Measurements from ENCODE around the gene MFSD6.

MFSD6 gene

DNA sequence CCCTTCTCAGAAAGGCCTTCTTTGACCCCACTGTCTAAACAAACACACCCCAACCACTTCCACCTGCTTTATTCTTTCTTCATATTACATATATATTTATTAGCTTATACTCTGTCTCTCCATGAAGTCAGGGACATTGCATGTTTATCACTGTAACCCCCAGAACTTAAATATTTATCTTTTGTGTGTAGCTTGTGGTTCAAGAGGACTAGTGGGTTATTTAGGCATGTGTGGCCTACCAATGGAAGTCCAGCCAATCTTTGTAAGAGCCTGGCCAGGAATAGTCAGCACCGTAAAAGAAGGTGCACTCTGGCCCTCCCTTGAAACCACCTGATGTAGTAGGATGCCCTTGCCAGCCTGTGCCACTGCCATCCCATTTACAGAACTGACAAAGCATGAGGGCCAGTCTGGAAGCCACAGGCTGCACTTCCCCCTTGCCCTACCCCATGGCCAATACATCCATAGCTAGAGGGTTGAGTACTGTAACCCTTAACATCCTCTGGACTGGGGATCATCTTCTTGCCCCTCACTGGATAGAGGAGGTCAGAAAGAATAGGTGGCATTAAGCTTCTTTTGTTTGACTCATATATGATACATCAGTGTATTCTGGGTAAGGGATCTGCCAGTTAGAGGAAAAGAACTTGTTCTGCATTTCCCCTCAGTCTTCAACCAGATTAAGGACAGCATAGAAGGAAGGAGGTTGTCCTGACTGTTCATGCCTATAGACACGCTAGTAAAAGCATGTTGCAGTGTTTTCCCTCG lies 121.5 kb downstream of the MFSD6 start (continued):
- TF ChIP-seq, protein P1, sequence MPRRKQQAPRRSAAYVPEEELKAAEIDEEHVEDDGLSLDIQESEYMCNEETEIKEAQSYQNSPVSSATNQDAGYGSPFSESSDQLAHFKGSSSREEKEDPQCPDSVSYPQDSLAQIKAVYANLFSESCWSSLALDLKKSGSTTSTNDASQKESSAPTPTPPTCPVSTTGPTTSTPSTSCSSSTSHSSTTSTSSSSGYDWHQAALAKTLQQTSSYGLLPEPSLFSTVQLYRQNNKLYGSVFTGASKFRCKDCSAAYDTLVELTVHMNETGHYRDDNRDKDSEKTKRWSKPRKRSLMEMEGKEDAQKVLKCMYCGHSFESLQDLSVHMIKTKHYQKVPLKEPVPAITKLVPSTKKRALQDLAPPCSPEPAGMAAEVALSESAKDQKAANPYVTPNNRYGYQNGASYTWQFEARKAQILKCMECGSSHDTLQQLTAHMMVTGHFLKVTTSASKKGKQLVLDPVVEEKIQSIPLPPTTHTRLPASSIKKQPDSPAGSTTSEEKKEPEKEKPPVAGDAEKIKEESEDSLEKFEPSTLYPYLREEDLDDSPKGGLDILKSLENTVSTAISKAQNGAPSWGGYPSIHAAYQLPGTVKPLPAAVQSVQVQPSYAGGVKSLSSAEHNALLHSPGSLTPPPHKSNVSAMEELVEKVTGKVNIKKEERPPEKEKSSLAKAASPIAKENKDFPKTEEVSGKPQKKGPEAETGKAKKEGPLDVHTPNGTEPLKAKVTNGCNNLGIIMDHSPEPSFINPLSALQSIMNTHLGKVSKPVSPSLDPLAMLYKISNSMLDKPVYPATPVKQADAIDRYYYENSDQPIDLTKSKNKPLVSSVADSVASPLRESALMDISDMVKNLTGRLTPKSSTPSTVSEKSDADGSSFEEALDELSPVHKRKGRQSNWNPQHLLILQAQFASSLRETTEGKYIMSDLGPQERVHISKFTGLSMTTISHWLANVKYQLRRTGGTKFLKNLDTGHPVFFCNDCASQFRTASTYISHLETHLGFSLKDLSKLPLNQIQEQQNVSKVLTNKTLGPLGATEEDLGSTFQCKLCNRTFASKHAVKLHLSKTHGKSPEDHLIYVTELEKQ (tag by site-specific recombination; IDR thresholded peaks at IDR 0.05; ENCODE audit: borderline replicate concordance), result no peak
- TF ChIP-seq, protein P2, sequence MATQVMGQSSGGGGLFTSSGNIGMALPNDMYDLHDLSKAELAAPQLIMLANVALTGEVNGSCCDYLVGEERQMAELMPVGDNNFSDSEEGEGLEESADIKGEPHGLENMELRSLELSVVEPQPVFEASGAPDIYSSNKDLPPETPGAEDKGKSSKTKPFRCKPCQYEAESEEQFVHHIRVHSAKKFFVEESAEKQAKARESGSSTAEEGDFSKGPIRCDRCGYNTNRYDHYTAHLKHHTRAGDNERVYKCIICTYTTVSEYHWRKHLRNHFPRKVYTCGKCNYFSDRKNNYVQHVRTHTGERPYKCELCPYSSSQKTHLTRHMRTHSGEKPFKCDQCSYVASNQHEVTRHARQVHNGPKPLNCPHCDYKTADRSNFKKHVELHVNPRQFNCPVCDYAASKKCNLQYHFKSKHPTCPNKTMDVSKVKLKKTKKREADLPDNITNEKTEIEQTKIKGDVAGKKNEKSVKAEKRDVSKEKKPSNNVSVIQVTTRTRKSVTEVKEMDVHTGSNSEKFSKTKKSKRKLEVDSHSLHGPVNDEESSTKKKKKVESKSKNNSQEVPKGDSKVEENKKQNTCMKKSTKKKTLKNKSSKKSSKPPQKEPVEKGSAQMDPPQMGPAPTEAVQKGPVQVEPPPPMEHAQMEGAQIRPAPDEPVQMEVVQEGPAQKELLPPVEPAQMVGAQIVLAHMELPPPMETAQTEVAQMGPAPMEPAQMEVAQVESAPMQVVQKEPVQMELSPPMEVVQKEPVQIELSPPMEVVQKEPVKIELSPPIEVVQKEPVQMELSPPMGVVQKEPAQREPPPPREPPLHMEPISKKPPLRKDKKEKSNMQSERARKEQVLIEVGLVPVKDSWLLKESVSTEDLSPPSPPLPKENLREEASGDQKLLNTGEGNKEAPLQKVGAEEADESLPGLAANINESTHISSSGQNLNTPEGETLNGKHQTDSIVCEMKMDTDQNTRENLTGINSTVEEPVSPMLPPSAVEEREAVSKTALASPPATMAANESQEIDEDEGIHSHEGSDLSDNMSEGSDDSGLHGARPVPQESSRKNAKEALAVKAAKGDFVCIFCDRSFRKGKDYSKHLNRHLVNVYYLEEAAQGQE (tag by site-specific recombination; IDR thresholded peaks at IDR 0.05), result no peak
- TF ChIP-seq ZNF670 (tag by site-specific recombination; IDR thresholded peaks at IDR 0.05; ENCODE audit: low read depth), result no peak
- TF ChIP-seq ZNF157 (tag by site-specific recombination; IDR thresholded peaks at IDR 0.05), result no peak
- TF ChIP-seq ZNF610 (tag by site-specific recombination; IDR thresholded peaks at IDR 0.05; ENCODE audit: borderline replicate concordance), result no peak

- H3K36me3 ChIP-seq (ENCODE audit: control insufficient read depth in 2 of 2, insufficient read depth in 1 of 2, low read length in 2 of 2), result no peaks in the 10 kb centered on the region
- no peaks in the 10 kb centered on the region for H3K4me1 ChIP-seq (ENCODE audit: control insufficient read depth, insufficient read depth, low read length)
- CTCF ChIA-PET, result interaction anchor here (0.7 kb wide), 1 partner anchor 96 kb away, joined by 3 read pairs; no protein-coding TSS in a partner anchor
- H3K9me3 ChIP-seq (ENCODE audit: control insufficient read depth, insufficient read depth, low read depth, low read length), result no peaks in the 10 kb centered on the region
- peak overlapping the region; percentile 8; the same call in 1 of the 2 replicates for H3K27ac ChIP-seq (ENCODE audit: extremely low read depth, low read depth, low read length)
- POLR2A ChIA-PET, result no interaction called here
- peak; percentile 61 for TF ChIP-seq FEZF1 (tag by site-specific recombination; IDR thresholded peaks at IDR 0.05)
- peak; percentile 64; the same call in 1 of the 2 replicates for TF ChIP-seq ZNF335 (tag by site-specific recombination; conservative IDR thresholded peaks at IDR 0.05)
- TF ChIP-seq, protein P1 (tag by site-specific recombination; IDR thresholded peaks at IDR 0.05; ENCODE audit: borderline replicate concordance), result no peak
- no peak for TF ChIP-seq ZSCAN16 (tag by site-specific recombination; IDR thresholded peaks at IDR 0.05)
- TF ChIP-seq ZBTB17 (tag by site-specific recombination; IDR thresholded peaks at IDR 0.05), result peak; percentile 94
- no peak for TF ChIP-seq PRDM6 (tag by site-specific recombination; IDR thresholded peaks at IDR 0.05)
- no peak overlapping the region for H3K4me3 ChIP-seq (ENCODE audit: low read depth, low read length)
Measured at GRCh38 chr2:190530248-190530900, 122.2 kb downstream of the MFSD6 start.
